HG02759 (cell line): Measurements from ENCODE around the gene NKX1-1.

ENCODE experiments used
- ATAC-seq: cut with Tn5 transposase; IDR thresholded peaks from one replicate; pipeline ENCODE4 v1.9.1; 2021; ENCODE audit warnings: mild to moderate bottlenecking, moderate library complexity; ENCODE audit not compliant: unreplicated experiment

NKX1-1 gene

GRCh38 chr4:1362046-1362445 lies 44.2 kb downstream of the NKX1-1 start:
- no peak for ATAC-seq

- ATAC-seq: no peak
Observed at GRCh38 chr4:1361431-1361830, 44.8 kb downstream of the NKX1-1 start.

- no peak for ATAC-seq
Observed at GRCh38 chr4:1360423-1361283, 45.6 kb downstream of the NKX1-1 start.

- ATAC-seq: no peak
Observed at GRCh38 chr4:1359976-1360375, 46.3 kb downstream of the NKX1-1 start.

- ATAC-seq: no peak
Observed at GRCh38 chr4:1359144-1359501, 47.1 kb downstream of the NKX1-1 start.

GRCh38 chr4:1358421-1359143 lies 47.7 kb downstream of the NKX1-1 start:
- ATAC-seq: no peak

- no peak for ATAC-seq
Observed at GRCh38 chr4:1357356-1358248, 48.6 kb downstream of the NKX1-1 start.

GRCh38 chr4:1356181-1356998 lies 49.9 kb downstream of the NKX1-1 start:
- ATAC-seq: no peak

- no peak for ATAC-seq
Observed at GRCh38 chr4:1355378-1355777, 50.9 kb downstream of the NKX1-1 start.

- no peak for ATAC-seq
Observed at GRCh38 chr4:1354983-1355275, 51.3 kb downstream of the NKX1-1 start.

GRCh38 chr4:1354136-1354982 lies 51.9 kb downstream of the NKX1-1 start:
- ATAC-seq: no peak

GRCh38 chr4:1353186-1354055 lies 52.8 kb downstream of the NKX1-1 start:
- ATAC-seq: no peak
